ENCODE measurements around the gene RPS23.

RPS23 gene

GRCh38 chr5:82277987-82278710 is at the start of gene RPS23:
Gene RPS23 (minus strand): TSS chr5:82278354. CDS start chr5:82278323, 31 bp downstream.
- DNase-seq (ENCODE audit: low read depth in 1 of 2, low spot score in 1 of 2): peak; percentile 84 to 89

DNA sequence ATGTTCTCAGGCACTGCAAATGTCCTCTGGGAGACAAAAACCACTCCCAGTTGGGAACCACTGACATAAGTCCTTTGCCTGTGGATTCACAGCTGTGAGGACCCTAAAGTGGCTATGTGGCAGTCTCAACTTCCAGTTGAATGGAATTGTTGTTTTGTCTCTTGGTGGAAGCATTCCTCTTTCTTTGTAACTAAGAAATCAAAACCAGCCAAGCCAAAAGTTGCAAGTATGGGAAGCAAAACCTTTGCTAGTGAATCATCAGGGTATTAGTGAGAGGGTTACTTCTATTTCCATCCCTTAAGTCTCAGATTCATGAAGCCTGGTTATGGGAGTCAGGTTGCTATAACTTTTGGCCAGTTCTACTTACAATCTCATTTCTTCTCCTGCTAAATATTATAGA is 49.8 kb upstream of the RPS23 start:
- DNase-seq (ENCODE audit: low read depth in 1 of 2, low spot score in 1 of 2): no peak

DNA sequence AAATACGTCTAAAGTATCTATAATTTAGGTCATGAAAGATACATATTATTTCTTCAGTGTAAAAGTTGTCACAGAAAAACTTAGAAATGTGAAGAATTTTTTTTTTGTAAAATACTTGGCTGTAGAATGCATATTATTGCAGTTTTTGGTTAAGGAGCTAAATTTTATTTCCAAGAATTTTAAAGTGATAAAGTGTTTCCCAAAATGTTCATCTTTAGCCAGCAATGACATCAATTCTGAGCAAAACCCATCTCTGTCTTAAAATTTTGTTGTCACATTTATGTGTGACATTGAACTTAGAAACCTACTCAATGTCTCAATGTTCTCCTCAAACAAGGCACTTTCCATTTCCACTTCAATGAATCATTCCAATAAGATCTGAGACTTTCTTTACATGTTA is 47.8 kb upstream of the RPS23 start:
- no peak for DNase-seq (ENCODE audit: low read depth in 1 of 2, low spot score in 1 of 2)

GRCh38 chr5:82325155-82325554 is 47.0 kb upstream of the RPS23 start:
- DNase-seq (ENCODE audit: low read depth in 1 of 2, low spot score in 1 of 2): no peak

DNA sequence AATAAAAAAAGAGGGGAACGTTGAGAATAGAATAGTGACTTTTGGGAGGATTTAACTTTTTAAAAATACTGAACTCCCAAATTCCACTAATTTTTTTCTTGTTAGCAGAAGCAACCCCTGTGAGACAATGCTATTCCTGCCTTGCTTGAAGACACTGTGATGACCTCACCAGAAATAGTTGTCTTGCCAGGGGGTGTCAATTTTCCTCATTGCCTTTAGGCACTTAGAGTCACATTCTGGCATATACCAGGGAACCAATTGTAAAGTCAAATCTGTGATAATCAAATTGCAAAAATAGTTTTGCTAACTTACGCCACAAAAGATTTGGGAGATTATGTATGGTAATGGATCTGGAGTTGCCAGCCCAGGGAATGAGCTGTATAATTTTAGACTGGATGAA is 42.8 kb upstream of the RPS23 start:
- no peak for DNase-seq (ENCODE audit: low read depth in 1 of 2, low spot score in 1 of 2)

GRCh38 chr5:82319651-82320376 is 41.7 kb upstream of the RPS23 start:
- no peak for DNase-seq (ENCODE audit: low read depth in 1 of 2, low spot score in 1 of 2)

- no peak for DNase-seq (ENCODE audit: low read depth in 1 of 2, low spot score in 1 of 2)
Measured at GRCh38 chr5:82319192-82319591, 41.0 kb upstream of the RPS23 start.

- no peak for DNase-seq (ENCODE audit: low read depth in 1 of 2, low spot score in 1 of 2)
Measured at GRCh38 chr5:82314964-82315758, 37.0 kb upstream of the RPS23 start.

DNA sequence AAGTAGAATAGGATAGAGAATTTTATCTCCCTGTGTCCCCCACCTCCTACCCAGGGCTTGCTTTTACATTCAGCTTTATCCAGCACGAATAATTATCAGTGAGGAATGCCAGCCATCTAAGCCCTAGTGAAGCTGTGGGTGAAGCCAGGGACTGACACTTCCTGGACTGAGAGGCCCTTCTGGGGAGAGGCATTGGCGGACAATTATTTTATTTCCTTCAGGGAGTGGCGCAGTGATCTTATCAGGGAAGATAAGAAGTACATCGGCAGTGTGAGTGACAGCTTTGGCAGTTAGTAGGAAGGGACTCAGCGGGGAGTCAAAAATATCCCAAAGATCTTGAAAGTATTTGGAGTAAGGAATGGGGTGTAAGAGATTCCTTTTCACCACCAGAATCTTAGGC is 34.9 kb upstream of the RPS23 start:
- DNase-seq (ENCODE audit: low read depth in 1 of 2, low spot score in 1 of 2): no peak

GRCh38 chr5:82312373-82312856 is 34.3 kb upstream of the RPS23 start:
- DNase-seq (ENCODE audit: low read depth in 1 of 2, low spot score in 1 of 2): peak in 1 of 2 donors; percentile 13

DNA sequence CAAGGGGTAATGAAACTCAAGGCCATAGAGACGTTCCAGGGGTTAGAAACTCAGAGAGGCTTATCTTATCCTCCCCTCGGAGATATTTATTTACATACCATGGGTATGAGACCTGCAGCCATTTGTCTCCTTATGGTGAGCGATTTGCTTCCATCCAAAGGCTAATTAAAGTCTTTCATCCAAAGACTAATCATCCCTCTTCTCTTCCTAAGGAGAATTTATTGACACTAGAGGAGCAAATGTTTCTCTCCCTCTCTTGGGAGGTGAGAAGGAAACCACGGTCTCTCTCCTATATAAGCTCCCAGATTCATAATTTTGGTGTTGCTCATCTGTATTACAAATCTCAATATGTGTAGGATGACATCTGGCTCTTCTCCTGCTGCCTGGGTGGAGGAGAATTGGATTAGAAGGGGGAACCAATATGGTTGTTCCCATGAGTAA is 31.0 kb upstream of the RPS23 start:
- DNase-seq (ENCODE audit: low read depth in 1 of 2, low spot score in 1 of 2): no peak

- DNase-seq (ENCODE audit: low read depth in 1 of 2, low spot score in 1 of 2): no peak
Measured at GRCh38 chr5:82308416-82308815, 30.3 kb upstream of the RPS23 start.

- no peak for DNase-seq (ENCODE audit: low read depth in 1 of 2, low spot score in 1 of 2)
Measured at GRCh38 chr5:82307451-82307850, 29.3 kb upstream of the RPS23 start.

DNA sequence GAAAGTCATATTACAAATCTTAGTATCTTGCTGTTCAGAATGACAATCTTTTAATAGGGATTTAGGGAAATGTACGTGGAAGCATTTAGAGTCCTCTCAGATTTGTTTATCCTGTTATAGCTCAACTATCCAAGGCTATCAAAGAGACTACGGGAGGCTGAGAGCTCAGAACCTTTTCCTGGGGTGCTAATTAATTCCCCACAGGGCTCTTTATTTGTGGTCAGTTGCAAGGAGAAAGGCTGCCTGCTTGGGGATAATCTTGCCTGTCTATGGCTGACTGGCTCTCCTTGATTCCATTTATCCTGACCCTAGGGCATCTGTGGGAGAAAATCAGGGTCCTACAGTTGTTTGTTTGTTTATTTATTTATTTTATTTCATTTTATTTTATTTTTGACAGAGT is 28.0 kb upstream of the RPS23 start:
- DNase-seq (ENCODE audit: low read depth in 1 of 2, low spot score in 1 of 2): no peak

GRCh38 chr5:82301190-82301589 is 23.0 kb upstream of the RPS23 start:
- DNase-seq (ENCODE audit: low read depth in 1 of 2, low spot score in 1 of 2): no peak

DNA sequence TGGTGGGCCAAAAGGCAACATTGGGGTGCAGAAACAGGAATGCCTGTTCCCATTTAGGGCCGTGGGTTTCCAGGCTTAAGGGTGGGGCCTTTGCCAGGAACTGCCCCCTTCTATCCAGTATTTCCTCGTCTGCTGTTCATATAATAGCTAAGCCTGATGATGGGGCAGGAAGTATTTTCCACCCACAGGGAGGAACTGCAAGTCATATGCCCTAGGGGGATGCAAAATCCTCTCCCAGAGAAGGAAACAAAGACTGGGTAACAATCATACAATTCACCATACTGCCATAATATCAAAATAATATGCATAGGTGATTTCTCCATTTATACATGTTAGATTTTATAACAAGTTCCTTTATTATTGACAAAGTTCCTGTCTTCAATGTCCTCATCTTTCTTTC is 20.5 kb upstream of the RPS23 start:
- DNase-seq (ENCODE audit: low read depth in 1 of 2, low spot score in 1 of 2): no peak

GRCh38 chr5:82297711-82298110 is 19.6 kb upstream of the RPS23 start:
- no peak for DNase-seq (ENCODE audit: low read depth in 1 of 2, low spot score in 1 of 2)

- no peak for DNase-seq (ENCODE audit: low read depth in 1 of 2, low spot score in 1 of 2)
Measured at GRCh38 chr5:82296929-82297328, 18.8 kb upstream of the RPS23 start.

DNA sequence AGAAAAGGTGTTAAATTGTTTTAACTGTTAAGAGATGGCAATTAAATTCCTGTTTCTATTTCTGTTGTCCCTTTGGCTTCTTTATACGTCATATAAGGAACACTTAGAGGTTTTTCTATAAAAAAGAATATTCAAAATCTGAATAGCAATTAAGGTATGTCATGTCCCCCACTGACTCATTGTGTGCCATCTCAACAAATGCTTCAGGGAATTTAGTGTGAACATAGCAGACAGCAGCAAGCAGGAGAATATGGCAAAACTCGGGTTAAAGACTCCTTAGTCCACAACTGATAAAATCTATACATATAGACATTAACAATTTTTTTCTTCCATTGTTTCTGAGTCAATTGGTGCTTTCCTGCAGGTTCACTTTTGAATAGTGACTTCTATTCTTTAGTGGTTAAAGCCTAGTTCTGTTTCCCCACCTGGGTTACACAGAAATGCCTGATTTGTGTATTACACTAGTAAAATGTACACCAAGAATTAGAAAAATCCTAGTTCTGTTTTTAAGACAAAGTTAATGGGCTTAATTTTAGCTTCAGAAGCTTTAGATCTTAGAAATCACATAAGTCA is 17.9 kb upstream of the RPS23 start:
- DNase-seq (ENCODE audit: low read depth in 1 of 2, low spot score in 1 of 2): no peak

- DNase-seq (ENCODE audit: low read depth in 1 of 2, low spot score in 1 of 2): no peak
Measured at GRCh38 chr5:82295144-82295543, 17.0 kb upstream of the RPS23 start.

DNA sequence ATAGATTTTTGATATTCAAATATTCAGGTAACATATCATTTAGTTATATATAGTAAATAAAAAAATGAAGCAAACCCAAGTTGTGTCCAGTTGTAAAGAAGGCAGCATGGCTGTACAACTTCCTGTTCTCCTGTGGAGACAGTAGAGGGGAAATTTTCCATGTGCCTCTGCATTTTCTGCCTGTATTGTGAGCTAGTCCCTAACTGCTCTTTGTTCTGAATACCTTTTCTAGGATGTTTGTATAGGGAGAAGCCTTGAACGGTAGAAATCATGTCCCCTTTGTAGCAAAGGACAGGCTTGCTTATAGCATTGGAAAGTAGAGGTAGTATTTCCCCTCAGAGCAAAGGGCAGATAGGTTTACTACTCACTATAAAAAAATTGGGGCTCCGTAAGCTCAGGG is 13.3 kb upstream of the RPS23 start:
- no peak for DNase-seq (ENCODE audit: low read depth in 1 of 2, low spot score in 1 of 2)
